GM12873 (cell line): ENCODE results near the gene DNAJC28.
A peak's percentile ranks its signal among the peaks of the same experiment; 100 is the strongest.

Source experiments
- CTCF ChIP-seq: IDR thresholded peaks from 2 replicates; pipeline ENCODE4 v1.5.1; 2012; ENCODE audit warnings: low read depth, mild to moderate bottlenecking, moderate library complexity, low read length, control low read depth; ENCODE audit not compliant: insufficient read depth; ENCODE audit errors: missing control alignments

The DNAJC28 gene

GRCh38 chr21:33481314-33481943 lies 10.1 kb downstream of the DNAJC28 start:
- TF ChIP-seq CTCF = no peak

GRCh38 chr21:33480481-33481103 lies 10.9 kb downstream of the DNAJC28 start:
- no peak for TF ChIP-seq CTCF

- peak; percentile 43 for TF ChIP-seq CTCF
These were observed 11.6 kb downstream of the DNAJC28 start, which contains the start of gene TMEM50B for GRCh38 chr21:33479679-33480480. TSS of gene TMEM50B (minus strand) at chr21:33479974. CDS start at chr21:33468885, 11,089 bp downstream.

GRCh38 chr21:33478935-33479678 lies 12.4 kb downstream of the DNAJC28 start:
- TF ChIP-seq CTCF = no peak

- TF ChIP-seq CTCF = no peak
These were observed 13.3 kb downstream of the DNAJC28 start for GRCh38 chr21:33478182-33478581.

GRCh38 chr21:33477066-33477465 lies 14.4 kb downstream of the DNAJC28 start:
- no peak for TF ChIP-seq CTCF

- TF ChIP-seq CTCF = no peak
These were observed 18.2 kb downstream of the DNAJC28 start for GRCh38 chr21:33473344-33473743.
